Measurements from ENCODE around the gene UNC5A. TPM values are rescaled to one million over a fixed set of nuclear protein-coding genes. Genes with fewer than 3 reads are reported as not detected.

UNC5A gene
- total RNA-seq, 1 donor from 2014 or later = not detected

DNA sequence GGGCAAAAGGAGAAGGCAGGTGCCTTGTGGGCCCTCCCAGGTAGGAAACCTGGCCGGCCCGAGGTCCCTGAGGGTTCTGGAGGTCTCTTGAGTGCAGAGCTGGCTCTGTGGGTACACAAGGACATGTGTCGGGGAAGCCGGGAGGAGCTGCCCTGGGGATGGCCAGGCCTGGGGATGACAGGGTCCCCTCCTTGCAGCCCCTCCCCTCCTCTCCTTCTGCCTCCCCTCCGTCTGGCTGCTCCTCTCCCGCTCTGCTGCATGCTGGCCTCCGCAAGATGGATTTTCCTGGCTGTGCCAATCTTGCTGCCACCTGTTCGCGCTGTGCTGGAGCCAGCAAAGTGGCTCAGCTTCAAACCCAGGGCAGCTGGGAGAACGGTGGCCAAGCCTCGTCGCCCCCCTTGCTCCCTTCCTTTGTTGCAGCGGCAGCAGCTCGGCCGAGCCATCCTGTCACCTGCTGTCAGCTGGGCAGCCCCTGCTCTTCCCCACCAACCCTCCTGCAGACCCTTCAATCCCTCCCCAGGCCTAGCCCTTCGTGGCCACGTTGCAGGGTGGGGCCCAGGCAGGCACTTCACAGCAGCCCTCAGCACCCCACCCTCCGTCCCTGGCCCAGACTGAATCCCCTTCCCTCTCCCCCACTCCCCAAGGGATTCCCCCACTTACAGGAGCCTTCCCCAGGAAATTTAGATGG lies 17.6 kb upstream of the UNC5A start:
- no peaks in the 10 kb centered on the region for H3K36me3 Mint-ChIP-seq (ENCODE audit: unreplicated experiment)
- peaks cover 69% of the 10 kb centered on the region for H3K27me3 Mint-ChIP-seq (ENCODE audit: unreplicated experiment)

DNA sequence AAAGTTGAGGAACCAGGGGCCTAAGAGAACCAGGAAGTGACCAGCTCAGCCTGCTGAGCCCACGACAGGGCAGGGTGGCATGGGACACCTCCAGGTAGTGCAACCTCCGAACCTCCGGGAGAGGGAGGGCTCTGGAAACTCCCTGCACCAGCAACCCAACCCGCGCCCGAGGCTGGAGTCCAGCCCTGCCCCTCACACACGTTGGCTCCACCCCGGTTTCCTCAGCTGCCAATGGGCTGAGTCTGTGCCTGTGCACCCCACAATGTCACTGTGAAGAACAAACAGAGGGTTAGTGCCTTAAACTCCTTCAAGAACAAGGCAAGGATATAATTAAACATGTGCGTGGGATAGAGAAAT lies 17.0 kb upstream of the UNC5A start:
- TF ChIP-seq, protein P1, sequence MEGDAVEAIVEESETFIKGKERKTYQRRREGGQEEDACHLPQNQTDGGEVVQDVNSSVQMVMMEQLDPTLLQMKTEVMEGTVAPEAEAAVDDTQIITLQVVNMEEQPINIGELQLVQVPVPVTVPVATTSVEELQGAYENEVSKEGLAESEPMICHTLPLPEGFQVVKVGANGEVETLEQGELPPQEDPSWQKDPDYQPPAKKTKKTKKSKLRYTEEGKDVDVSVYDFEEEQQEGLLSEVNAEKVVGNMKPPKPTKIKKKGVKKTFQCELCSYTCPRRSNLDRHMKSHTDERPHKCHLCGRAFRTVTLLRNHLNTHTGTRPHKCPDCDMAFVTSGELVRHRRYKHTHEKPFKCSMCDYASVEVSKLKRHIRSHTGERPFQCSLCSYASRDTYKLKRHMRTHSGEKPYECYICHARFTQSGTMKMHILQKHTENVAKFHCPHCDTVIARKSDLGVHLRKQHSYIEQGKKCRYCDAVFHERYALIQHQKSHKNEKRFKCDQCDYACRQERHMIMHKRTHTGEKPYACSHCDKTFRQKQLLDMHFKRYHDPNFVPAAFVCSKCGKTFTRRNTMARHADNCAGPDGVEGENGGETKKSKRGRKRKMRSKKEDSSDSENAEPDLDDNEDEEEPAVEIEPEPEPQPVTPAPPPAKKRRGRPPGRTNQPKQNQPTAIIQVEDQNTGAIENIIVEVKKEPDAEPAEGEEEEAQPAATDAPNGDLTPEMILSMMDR (IDR thresholded peaks at IDR 0.05) = no peak
- H3K4me3 Mint-ChIP-seq (ENCODE audit: unreplicated experiment) = no peak overlapping the region
- H3K27ac Mint-ChIP-seq (ENCODE audit: unreplicated experiment) = no peak overlapping the region
- DNase-seq (ENCODE audit: extremely low spot score, unreplicated experiment) = no peak
- H3K4me1 Mint-ChIP-seq (ENCODE audit: unreplicated experiment) = no peaks in the 10 kb centered on the region
- no peaks in the 10 kb centered on the region for H3K36me3 Mint-ChIP-seq (ENCODE audit: unreplicated experiment)
- H3K27me3 Mint-ChIP-seq (ENCODE audit: unreplicated experiment) = peaks cover 64% of the 10 kb centered on the region
- no peaks in the 10 kb centered on the region for H3K9me3 Mint-ChIP-seq (ENCODE audit: unreplicated experiment)

More for the DNA sequence above, 17.6 kb upstream of the UNC5A start:
- H3K4me1 Mint-ChIP-seq (ENCODE audit: unreplicated experiment) = no peaks in the 10 kb centered on the region
- TF ChIP-seq, protein P1 (IDR thresholded peaks at IDR 0.05) = no peak
- H3K4me3 Mint-ChIP-seq (ENCODE audit: unreplicated experiment) = no peak overlapping the region
- no peak overlapping the region for H3K27ac Mint-ChIP-seq (ENCODE audit: unreplicated experiment)
- H3K9me3 Mint-ChIP-seq (ENCODE audit: unreplicated experiment) = no peaks in the 10 kb centered on the region
- DNase-seq (ENCODE audit: extremely low spot score, unreplicated experiment) = no peak

DNA sequence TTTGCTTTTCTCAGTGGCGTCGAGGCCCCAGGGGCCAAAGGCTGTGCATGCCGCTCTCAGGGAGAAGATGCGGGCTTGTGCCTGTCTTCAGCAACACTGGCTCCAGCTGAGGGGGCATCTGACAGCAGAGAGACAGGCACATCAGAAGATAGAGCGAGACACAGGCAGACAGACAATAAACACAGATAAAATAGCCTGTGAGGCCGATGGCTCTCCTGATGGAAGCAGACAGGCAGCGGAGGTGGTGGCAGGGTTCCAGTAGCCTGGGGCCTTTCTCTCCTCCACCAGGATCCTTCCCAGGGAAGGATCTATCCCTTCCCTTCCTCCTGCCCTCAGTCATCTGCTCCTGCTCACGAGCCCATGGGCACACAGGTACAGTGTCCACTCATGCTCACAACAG lies 16.6 kb upstream of the UNC5A start:
- no peaks in the 10 kb centered on the region for H3K9me3 Mint-ChIP-seq (ENCODE audit: unreplicated experiment)
- H3K4me3 Mint-ChIP-seq (ENCODE audit: unreplicated experiment) = no peak overlapping the region
- no peaks in the 10 kb centered on the region for H3K4me1 Mint-ChIP-seq (ENCODE audit: unreplicated experiment)
- no peaks in the 10 kb centered on the region for H3K36me3 Mint-ChIP-seq (ENCODE audit: unreplicated experiment)
- TF ChIP-seq, protein P1 (IDR thresholded peaks at IDR 0.05) = no peak
- DNase-seq (ENCODE audit: extremely low spot score, unreplicated experiment) = no peak
- H3K27ac Mint-ChIP-seq (ENCODE audit: unreplicated experiment) = no peak overlapping the region
- peaks cover 61% of the 10 kb centered on the region for H3K27me3 Mint-ChIP-seq (ENCODE audit: unreplicated experiment)

DNA sequence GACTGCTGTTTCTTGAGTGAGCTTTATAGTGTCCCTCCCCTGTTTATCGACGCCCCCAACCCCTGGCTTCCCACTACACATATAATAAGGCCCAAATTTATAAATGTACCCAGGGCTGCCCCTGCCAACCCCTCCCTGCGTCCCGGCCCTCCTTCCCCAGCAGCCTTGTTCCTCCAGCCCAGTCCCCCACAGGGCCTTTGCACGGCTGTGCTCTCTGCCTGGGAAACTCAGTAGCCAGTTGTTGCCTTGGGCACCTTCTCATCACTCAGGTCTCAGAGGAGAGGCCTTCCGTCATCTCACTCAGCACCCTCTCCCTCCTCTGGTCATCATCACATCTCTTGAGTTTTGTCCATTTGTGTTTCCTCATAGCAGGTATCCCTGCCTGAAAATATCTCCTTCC lies 15.8 kb upstream of the UNC5A start:
- TF ChIP-seq, protein P1 (IDR thresholded peaks at IDR 0.05) = no peak
- Mint-ChIP-seq H3K36me3 (ENCODE audit: unreplicated experiment) (no peaks in the 10 kb centered on the region), H3K27ac (ENCODE audit: unreplicated experiment) (no peak overlapping the region), H3K4me3 (ENCODE audit: unreplicated experiment) (no peak overlapping the region), H3K9me3 (ENCODE audit: unreplicated experiment) (no peaks in the 10 kb centered on the region), H3K4me1 (ENCODE audit: unreplicated experiment) (no peaks in the 10 kb centered on the region), H3K27me3 (ENCODE audit: unreplicated experiment) (peaks cover 53% of the 10 kb centered on the region)
- DNase-seq (ENCODE audit: extremely low spot score, unreplicated experiment) = no peak

DNA sequence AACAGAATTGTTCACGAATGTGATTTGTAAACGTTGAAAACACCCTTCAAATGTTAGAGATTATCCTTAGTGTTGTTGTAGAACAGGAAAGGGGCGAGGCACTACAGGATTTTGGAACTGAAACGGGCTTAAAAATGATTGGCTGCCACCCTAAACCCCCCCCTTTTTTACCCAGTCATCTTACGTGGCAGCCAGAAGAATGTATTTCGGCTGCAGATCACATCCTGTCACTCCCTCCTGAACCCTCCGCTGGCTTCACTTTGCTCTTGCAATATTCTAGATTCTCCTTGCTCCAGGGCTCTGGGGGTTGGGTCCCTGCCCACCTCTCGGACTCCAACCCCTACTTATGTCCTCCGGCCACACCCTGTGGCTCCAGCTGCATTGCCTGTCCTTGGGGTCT lies 13.9 kb upstream of the UNC5A start:
- H3K27me3 Mint-ChIP-seq (ENCODE audit: unreplicated experiment) = peaks cover 39% of the 10 kb centered on the region
- DNase-seq (ENCODE audit: extremely low spot score, unreplicated experiment) = no peak
- no peaks in the 10 kb centered on the region for H3K4me1 Mint-ChIP-seq (ENCODE audit: unreplicated experiment)
- TF ChIP-seq, protein P1 (IDR thresholded peaks at IDR 0.05) = no peak
- no peaks in the 10 kb centered on the region for H3K36me3 Mint-ChIP-seq (ENCODE audit: unreplicated experiment)
- no peak overlapping the region for H3K27ac Mint-ChIP-seq (ENCODE audit: unreplicated experiment)
- H3K9me3 Mint-ChIP-seq (ENCODE audit: unreplicated experiment) = no peaks in the 10 kb centered on the region
- no peak overlapping the region for H3K4me3 Mint-ChIP-seq (ENCODE audit: unreplicated experiment)

All from osteocyte (in vitro differentiated cells).